Heart right ventricle (tissue), 16 donors: ENCODE data around the gene TRA2B. TPM values are rescaled to one million over a fixed set of nuclear protein-coding genes. Genes with fewer than 3 reads are reported as not detected.

ENCODE experiments used
- ATAC-seq, 8 donors: fragments of 200-7000 bp; cut with Tn5 transposase; one replicate each; pipeline ENCODE4 v1.9.1; 2020; ENCODE audit warnings: mild to moderate bottlenecking in 8 of 8, moderate library complexity in 8 of 8, moderate number of reproducible peaks in 1 of 8
- DNase-seq, 2 donors: peaks; one replicate each; pipeline ENCODE4 v3.0.0-alpha.2; 2020
- H3K27ac ChIP-seq, 10 donors: fragments of 200-600 bp; sonication (generic) in 2 of 10; one replicate each; pipeline versions ENCODE4 v1.5.0 to v1.8.0; 2020 to 2022; ENCODE audit warnings: mild to moderate bottlenecking in 3 of 10
- H3K27me3 ChIP-seq, 7 donors: fragments of 200-600 bp; one replicate each; pipeline ENCODE4 v1.8.0; 2021 to 2022; ENCODE audit warnings: mild to moderate bottlenecking in 2 of 7
- H3K36me3 ChIP-seq, 9 donors: fragments of 200-600 bp; sonication (generic) in 1 of 9; one replicate each; pipeline versions ENCODE4 v1.5.0 to v1.8.0; 2020 to 2022; ENCODE audit warnings: mild to moderate bottlenecking in 2 of 9
- H3K4me1 ChIP-seq, 9 donors: fragments of 200-600 bp; sonication (generic) in 1 of 9; one replicate each; pipeline versions ENCODE4 v1.5.0 to v1.8.0; 2020 to 2022; ENCODE audit warnings: mild to moderate bottlenecking in 4 of 9
- H3K4me3 ChIP-seq, 10 donors: fragments of 200-600 bp; sonication (generic) in 2 of 10; one replicate each; pipeline versions ENCODE4 v1.5.0 to v1.8.0; 2020 to 2022; ENCODE audit warnings: mild to moderate bottlenecking in 7 of 10, moderate library complexity in 2 of 10
- H3K9me3 ChIP-seq, 11 donors: fragments of 200-600 bp in 10 of 11; sonication (generic) in 2 of 11; one replicate each; pipeline versions ENCODE4 v1.5.0 to v1.8.0; 2013 to 2022; ENCODE audit warnings: mild to moderate bottlenecking in 2 of 11, control low read depth in 1 of 11, moderate library complexity in 1 of 11
- WGBS, 2 donors: extraction: QIAGEN DNeasy Blood & Tissue Kit; methylation state at CpG; one replicate each; pipeline ENCODE4 v1.1.7; 2013; ENCODE audit warnings: inconsistent platforms in 1 of 2; 5-methylcytosine and 5-hydroxymethylcytosine counted together
- intact Hi-C, 10 donors: fragments of 100-400 bp; cut with DNase I; formaldehyde crosslinking; loops; one replicate each; pipeline versions ENCODE4 v1.11.1 to v1.14.2; 2022
- polyA plus RNA-seq, 2 donors: library from polyadenylated mRNA; stranded (reverse); fragments of 200-250 nt; gene quantifications; one replicate each; pipeline ENCODE4 v1.2.3, GENCODE V29; 2013
- total RNA-seq, 10 donors: library from RNA; stranded (reverse); fragmentation: NEBNext Ultra II Directional in 3 of 10; extraction: Animal tissue kit (Norgen Biotek cat#: 25700) in 3 of 10; gene quantifications; one replicate each; pipeline versions ENCODE4 v1.2.1 to v1.2.4, GENCODE V29; 2021 to 2023
- TF ChIP-seq, protein P1 (sequence below), 9 donors: fragments of 200-600 bp; sonication (generic) in 2 of 9; IDR thresholded peaks; one replicate each; pipeline versions ENCODE4 v1.5.0 to v1.8.0; 2021 to 2022; ENCODE audit warnings: antibody characterized with exemption in 9 of 9, mild to moderate bottlenecking in 5 of 9, moderate library complexity in 1 of 9
- donor health status: Arrhythmogenic right ventricular cardiomyopathy.
- donor health status: ischemic (EF 13 %, LVEDD 7.1; RV severe dilation, severe dysfunction).
- donor health status: healthy with polysubstance abuse.
- donor health status: DM: no; HTN: yes; CAD: no.
- donor health status: DM: no; HTN: no; CAD: no.
- donor health status: ischemic (EF 25% LVEDD 6.9; RV normal size, moderate dysfunction).
- donor health status: ischemic (EF 25% LVEDD 5.7; RV mildly dilated, moderate dysfunction).
- donor health status: healthy.
- donor health status: DM: yes; HTN: yes; CAD: no.
- donor health status: Ischemic cardiomyopathy.
- donor health status: ischemic (EF 35%, LVEDD 5.7; RV mildly dilated, moderate dysfunction).
- donor health status: nonischemic (EF 11% LVEDD 7.7; RV severe dilation, severe dysfunction).
- donor health status: DM: yes; HTN: yes; CAD: no.
- donor health status: PGD.
- donor health status: ischemic (EF 29% LVEDD 5.4; RV normal size, mild dysfunction).
- donor health status: nonischemic (EF 23%, LVEDD 6.1; RV moderate dilation, normal function).

The TRA2B gene
- total and polyA plus RNA-seq, 12 donors = 43.6 to 75.9 (median 49.8) TPM

DNA sequence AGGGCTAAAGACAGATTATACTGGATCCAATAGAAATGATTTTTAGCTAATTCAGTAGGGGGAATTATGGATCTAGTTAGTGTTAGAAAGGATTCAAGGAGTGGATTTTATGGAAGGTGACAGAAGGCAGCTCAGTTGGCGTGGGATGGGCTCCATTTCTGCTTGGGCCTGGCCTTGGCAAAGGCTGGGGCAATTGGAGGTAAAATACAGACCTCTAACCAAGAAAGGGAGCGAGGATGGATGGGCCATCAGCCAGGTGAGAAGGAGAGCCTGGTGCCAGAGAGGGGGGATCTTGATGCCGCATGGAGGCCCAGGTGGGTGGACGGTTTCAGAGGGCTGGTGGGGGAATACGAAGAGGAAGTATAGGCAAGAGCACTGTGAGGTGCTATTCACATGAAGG lies 40.7 kb upstream of the TRA2B start:
- TF ChIP-seq, protein P1, sequence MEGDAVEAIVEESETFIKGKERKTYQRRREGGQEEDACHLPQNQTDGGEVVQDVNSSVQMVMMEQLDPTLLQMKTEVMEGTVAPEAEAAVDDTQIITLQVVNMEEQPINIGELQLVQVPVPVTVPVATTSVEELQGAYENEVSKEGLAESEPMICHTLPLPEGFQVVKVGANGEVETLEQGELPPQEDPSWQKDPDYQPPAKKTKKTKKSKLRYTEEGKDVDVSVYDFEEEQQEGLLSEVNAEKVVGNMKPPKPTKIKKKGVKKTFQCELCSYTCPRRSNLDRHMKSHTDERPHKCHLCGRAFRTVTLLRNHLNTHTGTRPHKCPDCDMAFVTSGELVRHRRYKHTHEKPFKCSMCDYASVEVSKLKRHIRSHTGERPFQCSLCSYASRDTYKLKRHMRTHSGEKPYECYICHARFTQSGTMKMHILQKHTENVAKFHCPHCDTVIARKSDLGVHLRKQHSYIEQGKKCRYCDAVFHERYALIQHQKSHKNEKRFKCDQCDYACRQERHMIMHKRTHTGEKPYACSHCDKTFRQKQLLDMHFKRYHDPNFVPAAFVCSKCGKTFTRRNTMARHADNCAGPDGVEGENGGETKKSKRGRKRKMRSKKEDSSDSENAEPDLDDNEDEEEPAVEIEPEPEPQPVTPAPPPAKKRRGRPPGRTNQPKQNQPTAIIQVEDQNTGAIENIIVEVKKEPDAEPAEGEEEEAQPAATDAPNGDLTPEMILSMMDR (IDR thresholded peaks at IDR 0.05) = no peak
- no peaks in the 10 kb centered on the region for H3K36me3 ChIP-seq
- intact Hi-C loops = loop anchor here in 1 of 10 donors (5.0 kb wide), 1 partner anchor 639 kb away; no protein-coding TSS in a partner anchor
- H3K27me3 ChIP-seq = peaks cover 0 to 7% (median 0%) of the 10 kb centered on the region in 7 donors
- H3K4me1 ChIP-seq = peaks cover 0 to 5% (median under 1%) of the 10 kb centered on the region in 9 donors
- no peak for DNase-seq
- 81 to 82% methylated on average over 5 of the region's 5 CpGs for WGBS, 2 donors
- H3K27ac ChIP-seq = no peak overlapping the region
- H3K9me3 ChIP-seq = no peaks in the 10 kb centered on the region
- no peak for ATAC-seq
- no peak overlapping the region for H3K4me3 ChIP-seq

DNA sequence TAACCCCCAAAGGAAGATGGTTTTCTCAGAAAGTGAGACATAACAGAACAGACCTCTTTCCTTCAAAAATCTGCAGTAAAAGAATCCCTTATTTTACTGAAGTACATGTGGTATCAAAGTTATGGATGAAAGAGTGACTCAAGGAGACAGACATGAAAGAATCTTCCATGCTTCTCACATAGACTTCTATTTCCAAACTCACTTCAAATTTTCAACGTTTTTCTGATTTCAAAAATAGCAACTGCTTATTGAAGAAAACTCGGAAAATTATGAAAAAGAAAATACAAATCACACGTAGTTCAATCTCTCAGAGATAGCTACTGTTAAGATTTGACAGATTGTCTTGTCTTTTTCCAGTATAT lies 39.8 kb upstream of the TRA2B start:
- Histone ChIP-seq H3K9me3 (no peaks in the 10 kb centered on the region), H3K36me3 (no peaks in the 10 kb centered on the region), H3K27me3 (no peaks in the 10 kb centered on the region), H3K4me3 (no peak overlapping the region), H3K4me1 (peaks cover 0 to 5% (median 0%) of the 10 kb centered on the region in 9 donors), H3K27ac (no peak overlapping the region)
- 43 to 47% methylated on average over 3 of the region's 3 CpGs for WGBS, 2 donors
- DNase-seq (no peak), ATAC-seq (no peak)
- intact Hi-C loops = loop anchor here in 1 of 10 donors (5.0 kb wide), 1 partner anchor 640 kb away; no protein-coding TSS in a partner anchor
- TF ChIP-seq, protein P1 (IDR thresholded peaks at IDR 0.05) = peak in 1 of 9 donors; percentile 26

DNA sequence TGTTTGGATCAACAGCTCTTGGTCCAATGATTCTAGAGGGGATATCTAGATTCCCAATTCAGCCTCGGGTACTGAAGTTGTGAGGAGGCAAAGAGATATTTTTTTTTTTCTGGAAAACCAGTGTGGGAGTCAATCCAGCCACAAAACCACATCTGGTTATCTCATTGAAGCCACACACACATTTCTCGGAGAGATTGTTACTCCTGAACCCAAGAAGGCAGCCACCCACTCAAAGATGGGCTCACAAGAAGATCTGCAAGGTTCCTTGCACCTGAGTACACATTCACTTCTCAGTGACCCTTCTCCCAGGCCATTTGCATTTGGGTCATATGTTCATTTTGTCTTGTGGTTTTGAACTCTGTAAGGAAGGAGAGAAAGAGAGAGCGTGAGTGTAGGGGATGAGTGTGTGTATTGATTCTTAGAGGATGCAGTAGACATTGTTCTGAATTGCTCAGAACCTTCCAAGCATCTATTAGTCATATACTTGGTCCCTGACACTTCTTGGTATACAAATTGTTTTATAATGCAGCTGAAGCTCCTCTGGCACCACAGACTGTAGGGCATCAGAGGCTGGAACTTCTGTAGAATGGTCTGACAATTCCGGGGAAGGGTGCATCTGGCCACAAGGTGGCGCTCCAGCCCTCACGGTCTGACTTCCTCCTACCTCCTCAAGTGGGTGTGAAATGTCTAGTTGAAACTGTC lies 39.3 kb upstream of the TRA2B start:
- ATAC-seq = peak in 6 of 8 donors; percentile 64 to 82 (median 71)
- 40 to 42% methylated on average over 6 of the region's 6 CpGs for WGBS, 2 donors
- TF ChIP-seq, protein P1 (IDR thresholded peaks at IDR 0.05) = peak; percentile 63 to 94 (median 88)

DNA sequence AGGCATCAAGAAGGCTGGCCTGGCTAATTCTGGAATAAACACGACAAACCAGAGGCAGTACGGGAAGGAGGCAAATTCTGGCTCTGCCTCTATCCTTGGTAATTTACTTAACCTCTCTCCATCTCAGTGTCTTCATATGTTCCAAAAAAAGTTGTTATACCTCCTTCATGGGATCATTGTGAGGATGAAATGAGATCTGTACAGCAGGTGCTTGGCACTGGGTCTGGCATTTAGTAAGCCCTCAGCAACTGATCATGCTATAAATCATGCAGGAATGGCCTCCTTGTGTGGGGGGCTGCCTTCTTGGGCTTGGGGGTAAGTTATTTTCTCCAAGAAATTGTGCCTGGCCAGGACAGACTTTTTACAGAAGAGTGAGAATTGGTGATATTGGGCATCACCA lies 38.3 kb upstream of the TRA2B start:
- intact Hi-C loops = loop anchor here in 1 of 10 donors (5.0 kb wide), 1 partner anchor 641 kb away; no protein-coding TSS in a partner anchor
- Histone ChIP-seq H3K9me3 (no peaks in the 10 kb centered on the region), H3K27ac (no peak overlapping the region), H3K4me3 (no peak overlapping the region), H3K4me1 (no peaks in the 10 kb centered on the region), H3K36me3 (no peaks in the 10 kb centered on the region), H3K27me3 (no peaks in the 10 kb centered on the region)
- no peak for ATAC-seq
- TF ChIP-seq, protein P1 (IDR thresholded peaks at IDR 0.05) = no peak
- WGBS, 2 donors = 88 to 98% methylated on average over 2 of the region's 2 CpGs
- DNase-seq = no peak

More for the DNA sequence above, 39.3 kb upstream of the TRA2B start:
- H3K4me3 ChIP-seq = no peak overlapping the region
- H3K4me1 ChIP-seq = peaks cover 0 to under 1% (median 0%) of the 10 kb centered on the region in 9 donors
- H3K36me3 ChIP-seq = no peaks in the 10 kb centered on the region
- no peaks in the 10 kb centered on the region for H3K27me3 ChIP-seq
- no peaks in the 10 kb centered on the region for H3K9me3 ChIP-seq
- H3K27ac ChIP-seq = no peak overlapping the region
- intact Hi-C loops = loop anchor here in 1 of 10 donors (5.0 kb wide), 1 partner anchor 640 kb away; no protein-coding TSS in a partner anchor
- peak; percentile 74 to 82 for DNase-seq
